Stimulated activated CD4-positive, alpha-beta T cell treated with anti-CD3 and anti-CD28 coated beads, Interleukin-12 subunit alpha, Interleukin-12 subunit beta, amount 100 ng/mL, for 4 hours (primary cell): Measurements from ENCODE around the gene KRT2.

ENCODE experiments used
- DNase-seq: peaks from one replicate; pipeline ENCODE4 v3.0.0-alpha.2; 2020

The KRT2 gene

DNA sequence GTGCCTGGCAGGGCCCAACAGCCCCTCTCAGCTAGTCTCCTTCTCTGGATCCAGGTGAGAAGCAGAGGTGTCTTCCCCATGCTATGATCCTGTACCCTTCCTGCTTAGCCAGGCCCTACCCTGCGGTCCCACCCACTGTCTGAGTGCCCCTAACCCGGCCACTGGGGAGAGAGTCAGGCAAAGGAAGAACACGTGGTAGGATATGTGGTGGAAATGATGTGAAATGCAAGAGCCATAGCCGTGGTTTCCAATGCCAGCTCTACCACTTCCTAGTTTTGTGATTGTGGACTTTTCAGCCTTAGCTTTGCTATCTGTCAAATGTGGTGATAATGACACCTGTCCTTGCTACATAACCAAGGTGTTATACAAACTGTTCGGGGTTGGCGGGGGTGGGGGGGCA lies 15.8 kb downstream of the KRT2 start:
- DNase-seq = no peak

DNA sequence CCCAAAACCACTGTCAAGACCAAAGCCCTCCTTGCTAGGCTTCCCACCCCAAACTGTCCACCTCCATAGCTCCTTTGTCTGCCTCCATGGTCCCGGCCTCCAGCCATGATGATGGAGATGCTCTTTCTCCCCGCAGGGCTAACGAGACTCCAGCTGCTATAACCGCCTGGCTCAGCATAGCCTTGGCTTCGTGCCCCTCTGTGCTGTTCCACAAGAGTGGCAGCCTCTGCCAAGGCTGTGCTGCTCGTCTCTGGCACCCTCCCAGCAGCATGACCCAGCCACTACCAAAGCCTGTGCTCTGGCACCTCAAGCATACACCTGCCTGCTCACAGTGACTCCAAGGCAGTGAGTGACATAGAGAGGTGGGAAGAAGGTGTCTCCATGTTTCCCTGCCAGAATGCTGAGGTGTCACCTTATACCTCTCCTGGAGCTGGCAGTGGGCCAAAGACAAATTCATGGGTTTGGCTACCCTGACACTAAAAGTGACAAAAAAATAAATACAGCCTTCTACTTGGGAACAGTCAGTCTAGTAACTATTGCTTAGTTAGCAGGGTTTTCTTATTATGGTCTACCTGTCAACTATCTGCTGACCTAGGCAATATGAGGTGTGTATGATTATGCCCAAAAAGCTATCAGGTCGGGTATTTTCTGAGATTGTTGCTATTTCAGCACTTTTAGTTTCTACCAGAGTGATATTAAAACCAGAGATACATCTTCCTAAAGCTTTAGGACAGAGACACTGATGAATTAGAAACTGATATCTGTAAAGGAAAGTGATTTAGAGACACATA lies 17.6 kb downstream of the KRT2 start:
- DNase-seq = no peak

DNA sequence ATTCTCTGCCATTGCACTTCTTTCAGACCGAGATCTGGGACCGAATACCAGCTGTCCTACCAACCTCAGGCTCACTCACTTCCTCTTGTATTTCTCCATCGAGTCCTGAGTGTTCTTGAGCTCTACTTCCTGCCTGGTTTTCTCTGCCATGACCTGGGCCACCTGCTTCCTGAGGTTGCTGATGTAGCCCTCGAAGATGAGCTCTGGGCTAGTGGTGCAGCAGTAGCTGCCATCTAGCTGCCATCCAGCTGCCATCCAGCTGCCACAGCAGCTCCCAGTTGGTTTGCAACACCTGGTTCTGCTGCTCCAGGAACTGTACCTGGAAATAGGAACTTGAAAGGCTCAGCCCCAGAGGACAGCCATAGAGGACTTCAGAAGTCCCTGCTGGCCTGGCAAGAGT lies 18.6 kb downstream of the KRT2 start:
- no peak for DNase-seq

DNA sequence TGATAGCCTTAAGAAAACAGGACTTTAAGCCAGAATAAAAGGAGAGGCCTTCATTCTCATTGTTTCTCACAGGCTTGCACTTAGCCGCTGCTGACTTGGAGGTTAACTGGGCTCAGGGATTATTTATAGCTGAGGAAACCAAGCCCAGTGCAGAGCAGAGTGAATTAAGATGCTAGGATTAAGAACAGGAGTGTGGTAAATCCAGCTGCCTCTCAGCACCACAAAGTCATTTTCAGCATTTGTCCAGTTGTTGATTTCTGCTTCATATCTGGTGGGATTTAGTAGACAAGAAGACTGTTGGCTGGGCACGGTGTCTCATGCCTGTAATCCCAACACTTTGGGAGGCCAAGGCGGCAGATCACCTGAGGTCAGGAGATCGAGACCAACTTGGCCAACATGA lies 19.4 kb downstream of the KRT2 start:
- DNase-seq = no peak

DNA sequence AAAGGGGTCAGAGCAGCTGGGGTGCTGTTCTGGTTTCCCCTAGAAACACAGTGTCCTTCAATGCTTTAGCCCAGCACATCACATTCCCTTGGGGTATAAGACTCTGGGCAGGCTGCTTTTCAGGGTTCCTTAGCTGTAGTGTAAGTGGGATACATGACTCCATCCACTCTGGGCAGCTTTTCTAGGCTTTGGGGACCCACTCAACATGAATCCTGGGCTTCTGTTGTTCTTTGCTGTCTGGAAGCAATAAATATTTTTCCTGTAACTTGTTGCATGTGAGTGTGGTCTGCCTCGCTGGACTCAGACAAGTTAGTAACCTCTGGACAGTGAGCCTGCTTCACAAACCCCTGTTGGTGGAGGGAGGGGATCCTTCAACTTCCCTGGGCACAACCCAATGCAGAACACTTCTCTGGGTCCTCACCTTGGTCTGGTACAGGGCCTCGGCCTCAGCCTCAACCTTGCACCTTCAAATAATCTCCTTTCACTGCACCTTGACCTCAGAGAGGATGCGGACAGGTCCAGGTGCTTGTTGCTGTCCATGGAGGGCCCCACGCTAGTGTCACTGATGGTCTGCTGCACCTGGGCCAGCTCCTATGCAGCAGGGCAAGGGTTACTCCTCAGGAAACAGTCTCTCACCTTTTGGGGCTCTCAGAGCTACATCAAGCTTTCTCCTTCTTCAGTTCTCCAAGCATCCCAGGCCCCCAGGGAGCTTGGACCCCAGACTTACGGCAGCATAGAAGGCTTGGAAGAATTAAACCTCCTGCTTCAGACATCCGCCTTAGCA lies 20.1 kb downstream of the KRT2 start:
- DNase-seq = no peak

DNA sequence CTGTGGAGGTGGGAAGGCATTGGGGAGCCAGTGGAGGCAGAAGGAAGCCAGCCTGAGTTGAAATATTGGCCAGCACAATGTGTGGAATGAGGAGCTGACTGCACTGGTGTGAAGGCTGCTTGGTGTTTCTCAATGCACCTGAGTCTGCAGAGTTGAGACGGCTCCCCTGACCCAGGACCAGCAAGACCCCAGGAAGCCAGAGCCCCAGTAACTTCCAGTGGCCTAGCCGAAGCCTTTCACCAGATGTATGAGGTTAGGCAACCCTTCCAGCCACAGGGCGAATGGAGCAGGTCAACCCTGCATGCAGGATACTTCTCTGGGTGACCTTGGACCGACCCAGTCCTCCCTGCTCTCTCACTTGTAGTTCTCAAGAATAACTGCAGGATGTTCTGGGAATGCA lies 20.7 kb downstream of the KRT2 start:
- DNase-seq = no peak

DNA sequence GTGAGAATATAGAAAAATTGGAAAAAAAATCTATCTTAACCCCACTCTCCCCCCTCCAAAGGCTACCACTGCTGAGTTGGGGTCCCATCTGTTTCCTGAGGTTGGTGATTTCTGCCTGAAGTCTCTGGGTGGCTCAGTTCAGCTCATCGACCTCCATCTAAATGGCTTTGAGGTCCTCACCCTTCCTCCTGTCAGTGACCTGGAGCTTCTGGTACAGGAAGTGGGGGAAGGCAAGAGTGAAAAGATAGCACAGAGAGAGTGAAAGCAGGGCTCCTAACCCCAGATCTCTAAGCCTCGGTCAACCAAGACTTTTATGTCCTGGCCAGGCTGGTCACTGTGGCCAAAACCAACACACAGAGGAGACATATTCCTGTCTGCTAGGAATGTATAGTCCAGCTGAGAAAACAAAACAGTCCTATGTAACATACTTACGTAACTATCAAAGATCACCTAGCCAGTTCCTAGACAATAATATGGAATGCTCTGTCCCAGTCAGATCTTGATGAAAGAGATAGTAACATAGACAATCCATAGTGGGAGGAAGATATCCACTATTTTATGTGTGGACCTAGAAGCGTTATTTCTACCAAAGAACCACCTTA lies 21.3 kb downstream of the KRT2 start:
- no peak for DNase-seq

DNA sequence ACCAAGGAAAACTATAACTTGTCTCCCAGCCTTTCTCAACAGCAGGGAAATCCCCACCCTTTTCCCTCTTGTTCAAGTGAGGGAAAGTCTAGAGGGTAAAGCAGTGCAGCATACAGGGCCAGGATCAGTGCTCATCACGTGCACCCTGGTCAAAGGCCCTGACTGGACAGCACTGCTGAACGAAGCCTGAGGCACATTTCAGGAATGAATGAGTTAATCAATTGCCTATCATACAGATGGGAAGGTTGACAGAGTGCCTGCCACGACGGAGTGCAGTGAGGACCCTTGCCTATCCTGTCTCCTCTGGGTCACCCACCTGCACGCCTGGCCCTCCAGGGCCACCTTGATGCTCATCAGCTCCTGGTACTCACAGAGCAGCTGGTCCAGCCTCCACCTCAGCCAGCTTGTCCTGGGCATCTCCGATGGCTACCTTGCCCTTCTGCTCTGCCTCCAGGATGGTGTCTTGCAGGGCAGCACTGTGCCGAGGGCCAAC lies 22.0 kb downstream of the KRT2 start:
- no peak for DNase-seq

DNA sequence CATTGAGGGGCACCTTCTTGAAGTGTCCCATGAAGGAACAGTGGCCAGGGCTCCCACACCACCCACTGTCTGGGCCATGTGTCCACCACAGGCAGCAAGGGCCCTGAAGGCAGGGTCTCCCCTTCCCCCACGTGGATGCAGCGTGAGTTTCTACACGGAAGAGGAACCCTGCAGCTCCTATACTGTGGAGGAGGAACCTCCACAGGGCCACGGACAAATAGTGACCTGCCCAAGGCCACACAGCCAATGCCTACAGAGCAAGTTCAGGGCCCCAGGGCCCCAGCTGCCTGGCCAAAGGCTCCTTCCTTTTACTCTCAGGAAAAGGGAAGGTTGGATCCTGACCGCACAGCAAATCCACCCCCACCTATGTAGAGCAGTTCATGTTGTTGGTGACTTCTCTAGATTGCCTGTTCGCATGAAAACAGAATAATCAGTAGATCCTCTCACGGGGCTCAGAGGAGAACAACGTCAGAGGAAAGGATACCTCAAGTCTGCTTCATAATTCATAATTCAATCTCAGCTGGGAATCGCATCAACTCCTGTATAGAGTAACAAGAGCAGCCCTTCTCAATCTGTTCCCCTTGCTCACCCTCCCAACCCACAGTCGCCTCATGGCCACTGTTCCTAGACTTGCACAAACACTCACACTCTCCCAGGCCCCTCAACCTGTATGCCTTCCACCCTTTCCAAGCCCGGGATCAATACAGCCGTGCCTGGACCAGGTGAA lies 22.6 kb downstream of the KRT2 start:
- DNase-seq = no peak

DNA sequence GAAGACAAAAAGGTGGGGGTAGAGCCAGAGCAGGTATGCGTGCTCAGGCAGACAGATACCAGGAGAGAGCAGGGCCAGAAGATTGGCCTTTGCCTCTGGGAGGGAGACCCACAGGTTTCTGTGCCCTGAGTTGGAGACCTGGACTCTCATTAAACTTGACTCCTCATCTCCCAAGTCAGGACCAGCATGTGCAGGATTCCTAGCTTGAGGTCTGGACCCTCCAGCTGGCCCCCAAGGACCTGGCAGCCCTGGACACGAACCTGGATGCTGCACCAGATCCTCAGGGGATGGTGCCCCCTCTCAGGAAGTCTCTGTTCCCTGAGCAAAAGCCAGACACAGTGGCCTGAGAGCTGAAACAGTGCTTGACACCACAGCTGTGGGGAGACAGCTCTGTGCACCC lies 23.2 kb downstream of the KRT2 start:
- no peak for DNase-seq

DNA sequence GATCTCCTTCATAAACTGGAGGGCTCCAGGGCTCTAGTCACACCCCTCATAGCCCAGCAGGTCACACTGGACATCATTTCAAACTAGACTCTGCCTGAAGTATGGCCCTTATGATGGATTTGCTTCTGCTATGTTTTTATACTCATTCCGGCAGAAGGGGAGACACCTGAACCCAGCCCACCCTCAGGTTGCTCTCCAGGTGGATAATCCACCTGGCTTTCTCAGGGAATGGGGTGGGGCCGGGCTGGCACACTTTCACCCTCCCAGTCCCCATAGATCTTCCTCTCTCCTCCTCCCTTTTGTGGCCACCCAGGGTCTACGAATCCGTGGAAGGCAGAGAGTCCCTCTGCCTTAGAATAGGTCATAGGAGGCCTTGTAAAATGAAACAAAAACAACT lies 23.9 kb downstream of the KRT2 start:
- DNase-seq = no peak

DNA sequence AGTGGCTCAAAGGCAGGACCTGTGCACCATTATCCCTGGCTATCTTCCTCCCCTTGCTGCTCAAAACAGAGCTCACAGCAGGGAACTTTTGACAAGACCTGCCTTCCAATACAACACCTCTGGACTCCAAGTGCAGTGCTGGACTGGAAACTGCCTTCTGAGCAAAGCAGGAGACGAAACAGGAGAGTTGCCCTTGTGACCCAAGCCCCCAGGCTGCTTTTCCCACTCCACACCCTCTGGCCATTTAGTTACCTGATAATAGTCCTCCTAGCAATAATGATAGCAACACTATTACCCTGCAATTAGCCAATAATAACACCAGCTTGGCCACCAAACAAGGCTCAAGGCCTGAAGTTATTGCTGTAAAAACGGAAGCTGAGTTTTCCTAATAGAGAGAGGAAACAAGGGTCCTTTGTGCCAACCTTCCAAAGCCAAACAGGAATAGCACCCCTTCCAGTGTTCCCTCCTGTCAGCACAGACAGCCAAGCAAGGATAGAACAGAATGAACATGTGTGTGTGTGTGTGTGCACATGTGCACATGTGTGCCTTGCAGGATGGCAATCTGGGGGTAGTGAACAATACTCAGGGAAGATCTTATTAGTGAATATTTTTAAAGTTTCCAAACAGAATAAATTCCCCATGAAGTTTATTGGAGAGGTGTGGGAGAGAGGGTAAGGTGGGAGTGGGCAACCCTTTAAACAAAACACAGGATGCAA lies 24.5 kb downstream of the KRT2 start:
- DNase-seq = no peak

DNA sequence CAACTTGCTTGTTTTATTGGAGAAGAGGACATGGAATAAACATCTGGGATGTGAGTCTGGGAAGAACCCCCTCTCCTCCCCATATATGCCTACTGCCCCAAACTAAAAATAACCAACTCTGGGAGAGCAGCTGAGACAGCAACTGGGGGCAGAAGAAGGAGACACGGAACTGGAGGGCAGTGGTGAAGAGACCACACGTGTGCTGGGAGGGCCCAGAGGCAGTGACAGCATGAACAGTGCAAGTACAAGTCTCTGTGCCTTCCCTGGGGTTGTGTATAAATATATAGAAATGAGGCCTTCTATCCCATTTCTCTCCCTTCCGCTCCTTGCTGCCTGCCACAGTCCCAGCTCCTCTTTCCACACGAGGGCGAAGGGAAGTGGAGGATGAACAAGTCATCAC lies 29.7 kb downstream of the KRT2 start:
- no peak for DNase-seq

DNA sequence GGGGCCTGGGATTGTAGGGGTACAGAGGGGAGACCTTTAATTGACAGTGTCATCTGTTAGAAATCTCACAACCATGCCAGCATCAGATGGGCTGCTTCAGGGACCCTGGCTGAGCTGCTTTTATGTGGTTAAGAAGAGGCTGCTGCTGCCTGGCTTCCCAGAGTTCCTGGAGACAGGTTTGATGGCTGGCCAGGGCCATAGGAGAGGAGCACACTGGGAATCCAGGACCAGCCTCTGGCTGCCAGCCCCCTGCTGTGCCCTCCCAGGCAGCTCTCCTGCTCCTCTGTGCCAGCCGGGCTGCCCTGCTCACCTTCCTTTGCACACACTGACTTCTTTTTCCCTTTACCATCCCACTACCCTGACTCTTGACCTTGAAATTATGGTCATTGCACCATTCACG lies 33.1 kb downstream of the KRT2 start:
- DNase-seq = no peak

DNA sequence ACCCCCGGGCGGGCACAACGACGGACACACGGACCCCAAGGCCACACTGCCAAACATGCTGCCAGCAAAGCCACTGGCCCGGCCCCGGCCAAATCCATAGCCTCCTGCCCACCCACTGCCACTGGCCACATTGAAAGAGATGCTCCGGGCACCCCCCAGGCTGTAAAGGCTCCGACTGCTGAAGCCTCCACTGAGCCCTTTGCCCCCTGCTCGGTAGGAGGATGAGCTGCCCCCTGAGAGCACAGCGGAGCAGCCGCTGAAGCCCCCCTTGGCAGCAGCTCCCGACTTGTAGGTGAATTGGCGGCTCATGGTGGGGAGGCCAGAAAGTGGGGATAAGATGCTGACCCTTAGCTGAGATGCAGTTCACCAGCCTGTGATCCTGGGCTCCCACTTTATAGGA lies 33.8 kb downstream of the KRT2 start, which contains the start of gene KRT73:
Gene KRT73 (minus strand): TSS at position 344 of the 400 bp plus-strand sequence. CDS start 35 bp downstream, at position 309.
- no peak for DNase-seq

DNA sequence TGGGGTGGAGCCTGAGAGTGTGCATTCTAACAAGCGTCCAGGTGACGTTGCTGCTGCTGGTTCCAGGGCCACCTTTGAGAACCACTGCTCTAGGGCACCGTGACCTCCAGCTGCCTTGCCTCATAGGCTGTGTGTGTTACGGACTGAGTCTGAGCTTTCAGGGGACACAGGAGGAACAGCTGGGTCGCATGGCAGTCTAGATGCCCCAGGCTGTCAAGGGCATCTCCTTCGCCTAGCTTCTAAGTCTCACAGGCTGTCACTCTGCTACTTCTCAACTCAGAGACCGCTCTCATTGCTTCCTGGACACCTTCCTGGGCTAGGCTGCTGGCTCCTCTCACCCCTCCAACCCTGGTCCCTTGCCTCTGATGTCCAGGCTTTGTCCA lies 34.6 kb downstream of the KRT2 start:
- no peak for DNase-seq

DNA sequence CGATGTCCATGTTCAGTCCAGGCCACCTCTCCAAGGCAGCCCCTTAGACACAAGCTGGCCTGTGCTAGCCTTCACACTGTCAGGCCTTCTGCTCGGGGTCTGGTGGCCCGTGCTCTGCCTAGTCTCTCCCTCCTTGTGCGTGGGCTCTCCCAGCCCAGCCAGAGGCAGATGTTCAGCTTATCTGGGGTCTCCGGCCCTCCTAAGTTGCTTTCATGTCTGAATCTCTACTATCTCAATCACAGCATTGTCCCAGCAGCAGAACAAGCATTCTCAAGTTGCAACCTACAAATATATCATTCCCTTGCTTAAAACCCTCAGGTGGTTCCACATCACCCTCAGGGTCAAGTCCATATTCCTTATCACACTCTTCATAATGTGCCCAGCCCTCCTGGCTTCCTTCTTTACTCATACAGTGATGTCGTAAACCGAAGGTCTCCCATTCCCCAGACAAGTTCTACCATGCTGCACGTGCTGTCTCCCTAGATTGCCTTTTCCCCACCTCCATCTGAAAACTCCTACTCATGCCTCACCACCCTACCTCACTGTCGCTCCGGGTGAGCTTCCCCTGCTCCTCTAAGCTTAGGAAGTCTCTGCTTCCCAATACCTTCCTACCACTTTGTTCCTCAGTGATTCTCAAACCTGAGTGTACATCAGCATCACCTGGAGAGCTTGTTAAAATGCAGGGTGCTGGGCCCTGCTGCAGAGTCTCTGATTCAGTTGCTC lies 35.2 kb downstream of the KRT2 start:
- no peak for DNase-seq

DNA sequence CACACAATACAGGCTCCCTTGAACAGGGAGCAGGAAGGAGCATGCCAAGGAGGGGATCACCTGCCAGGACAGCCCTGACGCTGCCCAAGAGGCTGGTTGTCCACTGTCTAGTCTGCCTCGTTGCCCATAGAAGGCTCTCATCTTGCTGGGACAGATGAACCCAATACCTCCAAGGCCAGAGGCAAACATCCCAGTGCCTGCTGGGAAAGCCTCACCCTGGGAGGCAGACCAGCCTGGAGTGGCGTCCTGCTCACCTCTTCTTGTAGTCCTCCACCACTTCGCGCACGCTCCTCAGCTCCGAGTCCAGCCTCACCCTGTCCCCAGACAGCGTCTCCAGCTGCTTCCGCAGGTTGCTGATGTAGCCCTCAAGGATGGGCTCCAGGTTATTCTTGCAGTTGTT lies 36.1 kb downstream of the KRT2 start:
- no peak for DNase-seq

DNA sequence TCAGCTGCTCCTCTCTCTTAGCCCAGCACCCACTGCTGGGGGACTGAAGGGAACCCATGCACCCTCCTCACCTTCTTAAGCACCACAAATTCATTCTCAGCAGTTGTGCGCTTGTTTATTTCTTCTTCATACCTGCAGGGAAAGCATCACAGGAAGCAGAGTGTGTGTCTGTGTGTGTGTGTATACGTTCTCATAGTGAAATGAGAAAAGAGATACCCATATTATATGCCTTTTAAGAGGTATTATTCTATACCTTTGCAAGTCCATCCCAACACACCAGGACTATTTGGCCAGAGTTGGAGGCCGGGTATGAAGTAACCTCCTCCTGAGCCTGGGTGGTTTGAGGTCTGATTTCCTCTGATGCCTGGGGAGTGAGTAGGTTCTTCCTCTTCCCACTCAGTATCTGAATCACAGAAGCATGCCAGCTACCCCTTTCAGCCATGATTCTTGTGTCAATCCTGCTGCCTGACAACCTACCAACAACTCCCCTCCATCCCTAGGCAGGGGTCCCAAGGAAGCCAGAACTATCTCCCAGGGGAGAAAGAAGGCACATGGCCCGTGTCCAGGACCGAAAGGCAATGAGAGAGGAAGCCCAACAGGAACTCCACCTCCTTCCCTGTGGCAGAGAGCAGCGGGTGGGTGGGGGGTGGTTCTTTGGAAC lies 36.7 kb downstream of the KRT2 start:
- no peak for DNase-seq

DNA sequence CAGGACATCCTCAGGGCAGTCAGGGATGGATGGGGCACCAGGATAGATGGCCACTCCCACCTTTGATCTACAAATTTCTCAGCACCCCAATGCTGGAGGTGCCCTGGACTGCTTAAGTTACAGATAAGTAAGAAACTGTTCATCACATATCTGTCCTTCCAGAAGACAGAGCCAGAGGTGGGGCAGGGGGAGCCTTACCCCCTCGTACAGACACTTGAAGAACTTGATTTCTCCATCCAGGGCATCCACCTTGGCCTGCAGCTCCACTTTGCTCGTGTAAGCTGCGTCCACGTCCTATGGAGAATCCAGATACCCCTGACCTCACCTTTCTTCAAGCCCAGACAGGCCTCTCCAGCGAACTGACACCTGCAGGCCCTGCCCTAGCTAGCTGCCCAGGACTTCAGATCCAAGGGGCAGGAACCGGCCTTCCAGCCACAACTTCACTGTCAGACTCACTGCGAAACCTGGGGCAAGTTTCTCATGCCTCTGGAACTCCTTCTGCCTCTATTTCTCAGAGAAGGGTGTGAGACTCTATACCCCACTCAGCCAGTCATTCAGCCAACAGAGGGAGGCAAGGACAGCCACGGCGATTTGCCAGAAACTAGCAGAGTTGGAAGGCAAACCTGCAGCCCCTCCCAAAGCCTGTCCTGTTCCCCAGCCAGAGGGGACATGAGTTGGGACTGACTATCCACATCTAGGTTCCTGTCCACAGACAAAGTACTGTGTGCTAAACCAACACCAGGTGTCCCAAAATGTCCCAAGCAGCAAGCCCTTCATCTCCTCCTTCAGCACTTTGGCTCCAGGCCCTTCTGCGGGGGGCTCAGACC lies 37.4 kb downstream of the KRT2 start:
- no peak for DNase-seq
